ENCODE results near the gene ITGA6.

The ITGA6 gene

DNA sequence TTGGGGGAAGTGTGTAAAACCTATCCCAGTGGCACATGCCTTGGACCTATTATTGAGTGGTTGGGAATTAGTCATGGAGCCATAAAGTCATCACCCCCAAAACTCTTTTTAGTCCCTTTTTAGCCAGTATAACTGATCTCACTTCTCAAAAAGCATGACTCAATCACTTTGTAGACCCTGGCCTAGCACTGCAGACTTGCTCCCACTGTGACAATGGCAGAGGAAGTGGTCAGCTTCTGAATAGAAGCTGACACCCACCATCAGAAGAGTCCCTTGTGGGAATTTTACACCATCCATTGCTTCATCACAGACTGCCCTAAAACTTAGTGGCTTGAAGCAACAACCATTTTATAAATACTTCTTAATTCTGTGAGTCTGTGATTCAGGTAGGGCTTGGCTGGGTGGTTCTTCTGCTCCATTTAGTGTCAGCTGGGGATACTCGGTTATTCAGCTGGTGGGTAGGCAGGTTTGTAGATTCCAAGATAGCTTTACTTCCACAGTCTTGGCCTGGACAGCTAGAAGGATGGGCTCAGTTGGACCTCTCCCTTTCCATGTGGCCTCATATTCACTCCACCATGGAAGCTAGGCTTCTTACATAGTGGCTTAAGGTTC lies 10.8 kb upstream of the ITGA6 start:
- no peak for DNase-seq

DNA sequence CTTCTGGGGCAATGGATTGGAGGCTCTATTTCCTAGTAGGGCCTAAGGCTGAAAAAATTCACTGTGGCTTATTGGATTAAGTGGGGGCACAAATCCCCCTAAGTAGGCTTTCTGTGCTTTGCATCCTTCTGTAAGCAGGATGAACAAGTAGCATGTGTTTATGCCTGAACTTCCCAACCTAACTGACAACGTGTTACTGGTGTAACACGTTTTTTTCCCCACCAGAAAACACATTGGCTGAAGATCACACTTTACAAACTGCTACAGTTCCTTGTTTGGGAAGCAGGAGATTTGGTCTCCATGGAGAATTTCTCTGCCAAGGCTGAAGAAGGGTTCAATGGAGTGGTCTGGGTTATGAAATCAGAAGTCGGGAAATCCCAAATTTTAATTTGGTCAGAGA lies 7.2 kb upstream of the ITGA6 start:
- no peak for DNase-seq

DNA sequence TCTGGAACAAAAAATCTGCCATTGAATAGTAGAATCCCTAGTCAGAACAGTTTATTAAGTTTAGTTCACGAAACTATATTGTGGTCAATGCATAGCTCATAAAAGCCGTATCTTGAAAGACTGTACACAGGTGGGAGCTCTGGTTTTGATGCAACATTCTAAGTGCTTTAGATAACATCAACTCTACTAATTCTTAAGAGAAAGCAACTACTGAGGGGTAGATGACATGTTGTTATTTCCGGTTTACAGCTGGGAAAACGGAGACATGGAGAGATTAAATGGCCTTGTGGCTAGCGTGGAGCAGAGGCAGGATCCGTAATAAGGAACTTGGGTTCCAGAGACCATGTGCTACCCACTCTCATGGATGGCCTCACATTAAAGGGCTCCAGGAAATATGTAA lies 4.2 kb upstream of the ITGA6 start:
- DNase-seq = no peak

GRCh38 chr2:172425336-172425735 lies 2.0 kb upstream of the ITGA6 start:
- no peak for DNase-seq

DNA sequence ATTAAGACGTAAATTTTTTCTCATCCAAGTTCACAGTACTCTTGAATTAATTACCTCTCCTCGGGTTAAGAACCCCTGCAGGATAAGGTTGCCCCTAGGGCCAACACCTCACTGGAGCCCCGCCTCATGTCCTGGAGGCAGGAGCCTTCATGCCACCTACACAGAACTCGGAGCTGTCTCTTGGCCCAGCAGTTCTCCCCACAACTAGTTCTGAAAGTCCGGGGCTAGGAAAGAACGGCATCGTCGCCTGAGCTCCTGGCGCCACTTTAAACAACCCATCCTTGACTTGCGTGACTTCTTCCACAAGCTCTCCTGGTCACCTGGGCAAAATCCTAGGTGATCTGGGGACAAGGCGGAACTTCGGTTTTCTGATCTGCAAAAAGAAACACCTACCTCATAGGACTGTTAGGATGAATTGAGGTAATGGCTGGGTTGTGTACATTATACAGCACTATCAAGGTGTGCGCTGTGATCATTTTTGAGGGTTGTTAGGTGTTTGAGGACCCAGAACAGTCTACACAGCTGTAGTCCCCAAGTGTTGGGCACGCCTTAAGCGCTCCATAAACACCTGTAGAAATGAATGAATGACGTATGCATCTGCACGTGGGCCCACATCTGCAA lies 641 bp upstream of the ITGA6 start:
- no peak for DNase-seq

GRCh38 chr2:172427990-172428831 lies 825 bp downstream of the ITGA6 start:
- peak in 1 of 2 donors; percentile 30 for DNase-seq

- DNase-seq = no peak
Measured at GRCh38 chr2:172428832-172429210, 1.4 kb downstream of the ITGA6 start.

- DNase-seq = no peak
Measured at GRCh38 chr2:172429301-172429968, 2.0 kb downstream of the ITGA6 start.

DNA sequence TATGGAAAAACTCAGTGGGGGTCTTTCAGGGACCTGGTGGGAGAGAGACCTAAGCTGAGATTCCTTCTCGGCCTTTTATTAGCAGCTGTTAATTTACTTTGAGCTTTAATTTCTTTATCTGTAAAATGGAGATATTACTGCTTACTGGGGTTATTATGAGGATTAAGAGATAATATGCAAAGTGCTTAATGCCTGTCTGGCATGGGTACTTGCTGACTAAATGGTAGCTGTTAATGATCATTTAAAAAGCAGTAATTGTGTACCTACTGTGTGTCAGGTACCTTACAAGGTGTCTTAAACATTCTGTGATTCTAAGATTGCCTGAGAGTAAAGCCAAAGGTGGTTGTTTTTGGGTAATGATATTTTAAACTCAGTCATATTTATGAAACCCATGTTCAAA lies 2.6 kb downstream of the ITGA6 start:
- DNase-seq = no peak

DNA sequence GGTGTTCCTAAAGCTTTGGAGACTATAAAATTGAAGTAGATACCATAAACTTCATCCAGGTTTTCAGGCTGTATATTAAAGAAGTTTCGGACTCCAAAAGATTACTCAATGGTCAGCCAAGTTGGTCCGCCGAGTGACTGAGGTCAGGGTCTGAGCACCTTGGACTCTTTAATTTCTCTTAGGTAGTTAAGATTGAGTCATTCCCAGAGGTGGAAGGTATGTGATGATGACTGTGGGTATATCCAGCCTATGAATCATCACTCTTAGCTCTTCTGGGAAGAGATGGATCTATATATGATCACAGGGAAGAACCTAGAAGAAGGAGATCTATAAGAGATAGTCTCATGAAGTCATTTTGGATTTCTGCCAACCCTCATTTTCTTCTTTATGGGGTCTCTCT lies 3.3 kb downstream of the ITGA6 start:
- DNase-seq = no peak

GRCh38 chr2:172431463-172431862 lies 4.1 kb downstream of the ITGA6 start:
- DNase-seq = no peak

GRCh38 chr2:172431993-172432392 lies 4.6 kb downstream of the ITGA6 start:
- DNase-seq = no peak

- no peak for DNase-seq
Measured at GRCh38 chr2:172433144-172433543, 5.8 kb downstream of the ITGA6 start.

GRCh38 chr2:172434821-172435605 lies 7.6 kb downstream of the ITGA6 start:
- no peak for DNase-seq

DNA sequence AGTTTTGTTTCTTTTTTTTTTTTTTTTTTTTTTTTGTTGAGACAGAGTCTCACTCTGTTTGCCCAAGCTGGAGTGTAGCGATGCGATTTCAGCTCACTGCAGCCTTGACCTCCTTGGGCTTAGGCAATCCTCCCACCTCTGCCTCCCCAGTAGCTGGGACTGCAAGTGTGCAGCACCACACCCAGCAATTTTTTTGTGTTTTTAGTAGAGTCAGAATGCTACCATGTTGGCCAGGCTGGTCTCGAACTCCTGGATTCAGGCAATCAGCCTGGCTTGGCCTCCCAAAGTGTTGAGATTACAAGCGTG lies 8.2 kb downstream of the ITGA6 start:
- DNase-seq = no peak

DNA sequence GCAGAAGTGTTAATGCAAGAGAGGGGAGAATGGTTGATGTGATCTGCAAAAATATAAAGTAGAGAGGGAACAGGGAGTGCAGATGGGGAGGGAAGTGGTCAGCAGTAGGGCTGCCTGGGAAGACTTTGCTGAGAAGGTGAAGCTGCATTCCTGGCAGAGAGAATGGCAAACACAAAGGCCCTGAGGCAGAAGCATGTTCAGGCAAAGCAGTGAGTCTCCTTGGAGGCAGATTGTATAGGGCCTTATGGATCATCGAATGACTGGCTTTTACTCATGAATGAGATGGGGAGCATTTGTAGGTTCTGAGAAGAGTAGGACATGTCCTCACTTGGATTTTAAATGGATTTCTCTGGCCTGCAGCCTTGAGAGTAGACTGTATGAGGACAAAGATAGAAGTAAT lies 9.5 kb downstream of the ITGA6 start:
- no peak for DNase-seq

DNA sequence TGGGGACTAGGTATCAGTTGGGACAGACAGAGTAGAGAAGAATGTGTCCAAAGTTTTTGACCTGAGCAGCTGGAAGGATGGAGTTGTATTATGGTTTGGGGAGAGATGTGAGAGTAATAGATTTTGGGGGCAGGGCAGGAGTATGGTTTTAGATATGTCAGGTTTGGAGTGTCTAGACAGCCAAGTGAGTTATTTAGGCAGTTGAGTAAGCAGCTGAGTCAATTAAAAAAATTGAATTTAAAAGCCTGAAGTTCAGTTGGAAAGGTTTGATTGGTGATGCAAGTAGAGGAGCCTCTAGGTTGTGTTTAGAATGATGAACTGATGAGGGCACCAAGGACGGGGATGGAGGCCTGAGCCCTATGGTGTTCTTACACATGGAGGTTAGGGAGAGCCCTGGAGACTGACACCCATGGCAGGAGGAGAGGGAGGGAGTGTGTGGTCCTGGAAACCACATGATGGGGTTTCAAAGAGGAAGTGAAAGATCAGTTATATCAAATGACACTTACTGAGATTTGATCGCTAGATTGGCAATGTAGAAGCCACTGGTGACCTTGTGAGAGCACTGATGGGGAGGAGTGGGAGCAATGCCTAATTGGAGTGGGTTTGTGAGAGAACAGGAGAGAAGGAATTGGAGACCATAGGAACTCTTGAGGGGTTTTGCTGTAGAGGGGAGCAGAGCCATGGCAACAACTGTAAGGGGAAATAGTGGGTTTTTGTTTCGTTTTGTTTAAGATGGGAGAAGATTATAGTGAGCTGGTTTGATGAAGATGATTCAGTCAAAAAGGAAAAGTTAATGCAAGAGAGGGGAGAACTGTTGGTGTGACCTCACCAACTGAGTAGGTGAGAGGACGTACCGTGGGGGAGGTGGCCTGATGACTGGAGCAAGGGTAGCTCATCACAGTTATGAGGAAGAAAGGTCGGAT lies 10.3 kb downstream of the ITGA6 start:
- peak in 1 of 2 donors; percentile 31 for DNase-seq

- no peak for DNase-seq
Measured at GRCh38 chr2:172438741-172439508, 11.5 kb downstream of the ITGA6 start.

GRCh38 chr2:172439509-172439860 lies 12.1 kb downstream of the ITGA6 start:
- DNase-seq = no peak

DNA sequence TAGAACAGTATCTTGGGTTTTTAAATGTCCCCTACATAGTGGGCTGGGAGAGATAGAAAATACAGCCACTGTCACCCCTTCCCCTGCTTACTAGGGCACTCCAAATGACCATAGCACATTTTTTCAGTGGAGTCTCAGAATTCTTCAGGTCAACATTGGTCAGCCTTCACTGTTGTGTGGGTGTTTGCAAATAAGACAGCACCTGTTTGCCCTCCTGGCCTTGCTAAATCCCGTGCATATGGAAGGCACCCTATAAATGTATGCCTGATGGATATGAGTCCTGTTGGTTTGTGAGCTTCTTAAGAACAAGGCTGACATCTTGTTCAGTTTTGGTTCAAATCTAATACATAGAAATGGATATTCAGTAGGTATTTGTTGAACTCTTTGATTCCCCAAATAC lies 12.5 kb downstream of the ITGA6 start:
- no peak for DNase-seq

- DNase-seq = no peak
Measured at GRCh38 chr2:172440795-172441194, 13.4 kb downstream of the ITGA6 start.

Data from stimulated activated CD4-positive, alpha-beta T cell treated with anti-CD3 and anti-CD28 coated beads, Interleukin-2, amount 100 ng/mL, for 48 hours (primary cell).